Suppressor macrophage treated with lipopolysaccharide for 4 hours (primary cell): Measurements from ENCODE around the gene DENND2D.
A peak's percentile ranks its signal among the peaks of the same experiment; 100 is the strongest.

Source experiments
- DNase-seq: peaks from one replicate; pipeline ENCODE4 v3.0.0-alpha.2; 2020

The DENND2D gene

GRCh38 chr1:111202707-111203623, 2.5 kb upstream of the DENND2D start:
- DNase-seq = no peak

- no peak for DNase-seq
Measured at GRCh38 chr1:111202366-111202706, 1.9 kb upstream of the DENND2D start.

GRCh38 chr1:111201275-111202090, 1.0 kb upstream of the DENND2D start:
- DNase-seq = no peak

- no peak for DNase-seq
Measured at GRCh38 chr1:111200802-111201161, 336 bp upstream of the DENND2D start.

- DNase-seq = no peak
Measured at GRCh38 chr1:111199329-111199728, 1.1 kb downstream of the DENND2D start.

- no peak for DNase-seq
Measured at GRCh38 chr1:111198836-111199235, 1.6 kb downstream of the DENND2D start.

GRCh38 chr1:111197598-111198284, 2.7 kb downstream of the DENND2D start:
- DNase-seq = peak; percentile 70

GRCh38 chr1:111196213-111196612, 4.2 kb downstream of the DENND2D start:
- no peak for DNase-seq

- DNase-seq = no peak
Measured at GRCh38 chr1:111195002-111195684, 5.3 kb downstream of the DENND2D start.

- no peak for DNase-seq
Measured at GRCh38 chr1:111193712-111194480, 6.5 kb downstream of the DENND2D start.

GRCh38 chr1:111192658-111193519, 7.6 kb downstream of the DENND2D start:
- DNase-seq = peak; percentile 91

- DNase-seq = no peak
Measured at GRCh38 chr1:111192074-111192473, 8.4 kb downstream of the DENND2D start.

GRCh38 chr1:111191496-111191895, 8.9 kb downstream of the DENND2D start:
- DNase-seq = no peak

GRCh38 chr1:111190931-111191451, 9.5 kb downstream of the DENND2D start:
- peak; percentile 90 for DNase-seq

GRCh38 chr1:111184663-111185062, 15.8 kb downstream of the DENND2D start:
- DNase-seq = peak; percentile 62

GRCh38 chr1:111183308-111184069, 17.0 kb downstream of the DENND2D start:
- no peak for DNase-seq

GRCh38 chr1:111182052-111182451, 18.4 kb downstream of the DENND2D start:
- DNase-seq = no peak

GRCh38 chr1:111179968-111180533, 20.4 kb downstream of the DENND2D start:
- no peak for DNase-seq

- DNase-seq = no peak
Measured at GRCh38 chr1:111176678-111177077, 23.8 kb downstream of the DENND2D start.

- DNase-seq = no peak
Measured at GRCh38 chr1:111175349-111175748, 25.1 kb downstream of the DENND2D start.
